ENCODE measurements around the gene PDLIM5.

Gene PDLIM5

DNA sequence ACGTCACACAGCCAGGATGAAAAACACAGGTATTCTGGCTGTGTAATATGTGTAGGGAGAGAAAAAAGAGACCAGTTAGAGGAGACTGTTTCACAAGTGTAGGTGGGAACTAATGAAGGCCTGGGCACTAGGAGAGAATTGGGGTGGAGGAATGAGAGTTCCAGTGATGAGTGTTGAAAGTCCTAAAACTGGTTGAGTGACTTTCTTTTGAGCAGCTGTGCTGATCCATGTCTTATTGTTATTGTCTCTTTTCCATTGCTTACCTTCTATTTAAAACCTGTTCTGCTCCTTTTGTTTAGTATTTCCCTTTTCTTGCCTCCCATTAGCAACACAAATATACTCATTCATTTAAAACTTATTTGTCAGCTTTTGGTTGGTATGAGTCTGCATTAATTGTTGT, 88.7 kb downstream of the PDLIM5 start:
- peaks cover 20% of the 10 kb centered on the region; the same call in 1 of the 2 replicates for H3K36me3 ChIP-seq (ENCODE audit: low read depth)
- peaks cover 49% of the 10 kb centered on the region for H3K4me1 ChIP-seq (ENCODE audit: insufficient read depth, poor library complexity, severe bottlenecking)
- H3K27me3 ChIP-seq (ENCODE audit: insufficient read depth, poor library complexity, severe bottlenecking) = no peaks in the 10 kb centered on the region
- H3K27ac ChIP-seq (ENCODE audit: poor library complexity, severe bottlenecking) = peak overlapping the region; percentile 31
- ATAC-seq (ENCODE audit: low read depth) = peak; percentile 37; the same call in 2 of the 3 replicates
- H3K9me3 ChIP-seq (ENCODE audit: severe bottlenecking) = no peaks in the 10 kb centered on the region
- no peak for DNase-seq (ENCODE audit: low spot score)
- TF ChIP-seq, protein P1, sequence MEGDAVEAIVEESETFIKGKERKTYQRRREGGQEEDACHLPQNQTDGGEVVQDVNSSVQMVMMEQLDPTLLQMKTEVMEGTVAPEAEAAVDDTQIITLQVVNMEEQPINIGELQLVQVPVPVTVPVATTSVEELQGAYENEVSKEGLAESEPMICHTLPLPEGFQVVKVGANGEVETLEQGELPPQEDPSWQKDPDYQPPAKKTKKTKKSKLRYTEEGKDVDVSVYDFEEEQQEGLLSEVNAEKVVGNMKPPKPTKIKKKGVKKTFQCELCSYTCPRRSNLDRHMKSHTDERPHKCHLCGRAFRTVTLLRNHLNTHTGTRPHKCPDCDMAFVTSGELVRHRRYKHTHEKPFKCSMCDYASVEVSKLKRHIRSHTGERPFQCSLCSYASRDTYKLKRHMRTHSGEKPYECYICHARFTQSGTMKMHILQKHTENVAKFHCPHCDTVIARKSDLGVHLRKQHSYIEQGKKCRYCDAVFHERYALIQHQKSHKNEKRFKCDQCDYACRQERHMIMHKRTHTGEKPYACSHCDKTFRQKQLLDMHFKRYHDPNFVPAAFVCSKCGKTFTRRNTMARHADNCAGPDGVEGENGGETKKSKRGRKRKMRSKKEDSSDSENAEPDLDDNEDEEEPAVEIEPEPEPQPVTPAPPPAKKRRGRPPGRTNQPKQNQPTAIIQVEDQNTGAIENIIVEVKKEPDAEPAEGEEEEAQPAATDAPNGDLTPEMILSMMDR (IDR thresholded peaks at IDR 0.05; ENCODE audit: poor library complexity, severe bottlenecking) = no peak
- no peak overlapping the region for H3K4me3 ChIP-seq (ENCODE audit: severe bottlenecking)

DNA sequence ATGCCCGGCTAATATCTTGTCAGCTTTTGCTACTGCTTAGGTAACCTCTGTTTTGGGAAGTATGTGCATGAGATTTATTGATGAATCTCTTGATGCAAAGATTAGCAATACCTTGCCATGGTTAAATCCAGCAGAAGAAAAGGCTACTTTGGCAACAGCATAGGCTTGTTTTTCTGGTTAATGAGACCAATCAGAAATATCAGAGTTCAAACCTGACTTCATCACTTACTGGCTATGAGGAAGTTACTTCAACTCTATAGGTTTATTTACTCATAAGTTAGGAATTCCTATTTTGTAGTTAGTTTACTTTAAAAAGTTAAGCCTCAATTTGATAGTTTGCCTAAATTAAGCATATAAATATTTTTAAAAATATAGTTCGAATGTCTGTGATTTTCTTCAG, 93.1 kb downstream of the PDLIM5 start:
- TF ChIP-seq, protein P1 (IDR thresholded peaks at IDR 0.05; ENCODE audit: poor library complexity, severe bottlenecking) = no peak
- H3K27me3 ChIP-seq (ENCODE audit: insufficient read depth, poor library complexity, severe bottlenecking) = no peaks in the 10 kb centered on the region
- no peaks in the 10 kb centered on the region for H3K9me3 ChIP-seq (ENCODE audit: severe bottlenecking)
- ATAC-seq (ENCODE audit: low read depth) = peak; percentile 28; the same call in 1 of the 3 replicates
- DNase-seq (ENCODE audit: low spot score) = no peak
- peaks cover 27% of the 10 kb centered on the region for H3K36me3 ChIP-seq (ENCODE audit: low read depth)
- no peak overlapping the region for H3K4me3 ChIP-seq (ENCODE audit: severe bottlenecking)
- peaks cover 62% of the 10 kb centered on the region for H3K4me1 ChIP-seq (ENCODE audit: insufficient read depth, poor library complexity, severe bottlenecking)
- H3K27ac ChIP-seq (ENCODE audit: poor library complexity, severe bottlenecking) = peak overlapping the region; percentile 90

DNA sequence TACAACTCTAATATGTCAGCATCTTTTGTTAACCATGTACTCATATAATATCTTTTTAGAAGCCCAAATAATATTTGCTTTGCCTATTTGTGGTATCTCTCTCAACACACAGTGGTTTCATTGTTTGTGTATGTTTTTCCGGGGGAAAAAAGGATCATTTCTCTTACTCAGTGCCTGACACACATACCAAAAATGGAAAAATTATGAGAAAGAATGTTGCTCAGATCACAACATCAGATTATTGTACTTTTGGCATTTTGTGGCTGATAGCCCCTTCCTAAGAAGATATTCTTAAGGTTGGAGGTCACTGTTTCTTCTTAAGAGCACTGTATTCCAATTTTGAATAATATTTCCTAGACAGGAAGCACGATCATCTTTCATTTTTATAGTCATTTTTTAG, 93.6 kb downstream of the PDLIM5 start:
- peak; percentile 52 for ATAC-seq (ENCODE audit: low read depth)
- Histone ChIP-seq H3K27me3 (ENCODE audit: insufficient read depth, poor library complexity, severe bottlenecking) (no peaks in the 10 kb centered on the region), H3K4me1 (ENCODE audit: insufficient read depth, poor library complexity, severe bottlenecking) (peaks cover 60% of the 10 kb centered on the region), H3K27ac (ENCODE audit: poor library complexity, severe bottlenecking) (peak overlapping the region; percentile 90), H3K9me3 (ENCODE audit: severe bottlenecking) (no peaks in the 10 kb centered on the region), H3K36me3 (ENCODE audit: low read depth) (peaks cover 32% of the 10 kb centered on the region), H3K4me3 (ENCODE audit: severe bottlenecking) (no peak overlapping the region)
- DNase-seq (ENCODE audit: low spot score) = no peak
- TF ChIP-seq, protein P1 (IDR thresholded peaks at IDR 0.05; ENCODE audit: poor library complexity, severe bottlenecking) = no peak

DNA sequence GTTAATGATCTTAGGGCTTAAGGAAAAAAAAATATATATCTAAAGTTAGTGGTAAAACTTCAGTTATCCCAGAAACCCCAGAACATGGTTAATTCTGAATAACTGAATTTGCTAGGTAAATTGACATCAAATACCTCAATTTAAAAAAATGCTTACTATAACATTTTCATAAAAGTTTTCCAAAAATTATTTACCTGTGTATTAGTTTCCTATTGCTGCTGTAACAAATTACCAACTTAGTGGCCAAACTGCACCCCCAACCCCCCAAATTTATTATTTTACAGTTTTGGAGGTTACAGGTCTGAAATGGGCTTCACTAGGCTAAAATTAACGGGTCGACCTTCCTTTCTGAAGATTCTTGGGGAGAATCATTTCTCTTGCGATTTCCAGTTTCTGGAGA, 95.2 kb downstream of the PDLIM5 start:
- Histone ChIP-seq H3K4me1 (ENCODE audit: insufficient read depth, poor library complexity, severe bottlenecking) (peaks cover 56% of the 10 kb centered on the region), H3K27ac (ENCODE audit: poor library complexity, severe bottlenecking) (peak overlapping the region; percentile 90), H3K4me3 (ENCODE audit: severe bottlenecking) (no peak overlapping the region), H3K36me3 (ENCODE audit: low read depth) (peaks cover 45% of the 10 kb centered on the region), H3K9me3 (ENCODE audit: severe bottlenecking) (no peaks in the 10 kb centered on the region), H3K27me3 (ENCODE audit: insufficient read depth, poor library complexity, severe bottlenecking) (no peaks in the 10 kb centered on the region)
- DNase-seq (ENCODE audit: low spot score) (no peak), ATAC-seq (ENCODE audit: low read depth) (no peak)
- TF ChIP-seq, protein P1 (IDR thresholded peaks at IDR 0.05; ENCODE audit: poor library complexity, severe bottlenecking) = no peak

DNA sequence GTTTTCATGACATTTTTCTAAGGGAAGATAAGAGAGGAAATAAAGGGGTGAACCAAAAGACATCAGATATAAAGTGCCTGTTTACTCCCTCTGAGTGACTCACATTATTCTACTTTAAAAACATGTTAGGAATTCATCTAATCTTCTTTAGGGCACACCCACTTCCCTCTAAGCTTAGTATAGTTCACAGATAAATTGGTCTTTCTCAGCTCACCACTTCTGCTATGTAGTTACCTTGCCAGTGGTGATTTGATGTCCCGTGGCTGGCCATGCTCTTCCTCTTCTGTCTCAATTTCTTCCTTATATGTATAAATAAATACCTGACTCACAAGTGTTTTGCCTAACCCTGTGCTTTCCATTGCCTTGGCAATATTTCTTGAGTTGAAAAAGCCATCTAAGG, 96.8 kb downstream of the PDLIM5 start:
- peaks cover 42% of the 10 kb centered on the region for H3K36me3 ChIP-seq (ENCODE audit: low read depth)
- ATAC-seq (ENCODE audit: low read depth) (peak; percentile 91), DNase-seq (ENCODE audit: low spot score) (peak; percentile 56)
- H3K9me3 ChIP-seq (ENCODE audit: severe bottlenecking) = no peaks in the 10 kb centered on the region
- H3K27me3 ChIP-seq (ENCODE audit: insufficient read depth, poor library complexity, severe bottlenecking) = no peaks in the 10 kb centered on the region
- peaks cover 58% of the 10 kb centered on the region for H3K4me1 ChIP-seq (ENCODE audit: insufficient read depth, poor library complexity, severe bottlenecking)
- TF ChIP-seq, protein P1 (IDR thresholded peaks at IDR 0.05; ENCODE audit: poor library complexity, severe bottlenecking) = no peak
- H3K4me3 ChIP-seq (ENCODE audit: severe bottlenecking) = no peak overlapping the region
- H3K27ac ChIP-seq (ENCODE audit: poor library complexity, severe bottlenecking) = peak overlapping the region; percentile 90
